MG63 (cell line): ENCODE data around the gene NRN1L. TPM values are rescaled to one million over a fixed set of nuclear protein-coding genes. Genes with fewer than 3 reads are reported as not detected.
"Not testable (repeated sequence)": the region's sequence is repeated elsewhere in the genome, so short reads cannot be mapped to it uniquely, and the experiment has no call there.

ENCODE experiments used
- DNase-seq: peaks from one replicate; pipeline ENCODE4 v3.0.0-alpha.2; 2020
- H3K27me3 ChIP-seq: fragments of 250-450 bp; sonication (Bioruptor Pico); 2 replicates; pipeline ENCODE4 v1.5.1; 2020; ENCODE audit warnings: mild to moderate bottlenecking, moderate library complexity
- H3K36me3 ChIP-seq: fragments of 250-450 bp; sonication (Bioruptor Pico); 2 replicates; pipeline ENCODE4 v1.5.1; 2020; ENCODE audit warnings: mild to moderate bottlenecking, moderate library complexity
- H3K4me3 ChIP-seq: fragments of 250-450 bp; sonication (Bioruptor Pico); 2 replicates; pipeline ENCODE4 v1.5.1; 2020; ENCODE audit warnings: mild to moderate bottlenecking, moderate library complexity
- H3K9me3 ChIP-seq: fragments of 250-450 bp; sonication (Bioruptor Pico); 2 replicates; pipeline ENCODE4 v1.5.1; 2020; ENCODE audit warnings: mild to moderate bottlenecking, moderate library complexity
- total RNA-seq: library from RNA; depleted of rRNA; stranded (reverse); fragments of >200 nt; shearing (Covaris generic); gene quantifications from 2 replicates; pipeline ENCODE4 v1.2.3, GENCODE V29; 2014; ENCODE audit warnings: low replicate concordance; rRNA removed

The NRN1L gene
- total RNA-seq: not detected in 2 replicates

GRCh38 chr16:67884684-67885083 is at the start of gene NRN1L:
Gene NRN1L (plus strand): TSS chr16:67884885. CDS start chr16:67884904, 19 bp downstream.
- no peaks in the 10 kb centered on the region for H3K27me3 ChIP-seq
- H3K9me3 ChIP-seq: no peaks in the 10 kb centered on the region
- H3K4me3 ChIP-seq: no peak within 1 kb of the TSS
- no peak for DNase-seq
- peaks cover 10% of the 10 kb centered on the region for H3K36me3 ChIP-seq

DNA sequence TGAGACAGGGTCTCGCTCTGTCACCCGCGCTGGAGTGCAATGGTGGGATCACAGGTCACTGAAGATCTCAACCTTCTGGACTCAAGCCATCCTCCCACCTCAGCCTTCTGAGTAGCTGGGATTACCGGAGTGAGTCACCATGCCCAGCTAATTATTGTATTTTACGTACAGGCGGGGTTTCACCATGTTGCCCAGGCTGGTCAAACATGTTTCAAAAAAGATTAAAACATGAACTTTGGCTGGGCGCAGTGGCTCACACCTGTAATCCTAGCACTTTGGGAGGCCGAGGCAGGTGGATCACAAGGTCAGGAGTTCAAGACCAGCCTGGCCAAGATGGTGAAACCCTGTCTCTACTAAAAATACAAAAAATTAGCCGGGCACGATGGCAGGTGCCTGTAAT is 47.5 kb upstream of the NRN1L start:
- not testable (repeated sequence) for H3K27me3 ChIP-seq, DNase-seq, H3K4me3 ChIP-seq, H3K36me3 ChIP-seq, H3K9me3 ChIP-seq

DNA sequence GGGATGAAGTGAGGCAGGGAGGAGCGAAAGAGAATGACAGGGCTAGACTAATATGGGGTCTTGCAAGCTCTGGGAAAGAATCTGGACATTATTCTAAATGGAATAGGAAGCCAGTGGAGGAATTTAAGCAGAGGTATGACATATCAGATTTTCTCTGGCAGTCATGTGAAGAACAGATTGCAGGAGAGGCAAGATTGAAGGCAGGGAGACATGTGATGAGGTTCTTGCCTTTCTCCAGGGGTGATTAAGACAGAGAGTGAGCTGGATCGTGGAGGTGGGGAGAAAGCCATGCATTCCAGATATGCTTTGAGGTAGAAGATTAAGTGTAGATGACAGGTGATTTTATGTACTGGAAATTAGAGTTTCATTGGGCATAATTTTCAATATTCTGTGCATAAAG is 46.9 kb upstream of the NRN1L start:
- H3K36me3 ChIP-seq: no peaks in the 10 kb centered on the region
- H3K4me3 ChIP-seq: no peak overlapping the region
- no peaks in the 10 kb centered on the region for H3K9me3 ChIP-seq
- H3K27me3 ChIP-seq: no peaks in the 10 kb centered on the region
- no peak for DNase-seq

GRCh38 chr16:67841198-67841815 is 43.4 kb upstream of the NRN1L start:
- Histone ChIP-seq H3K36me3 (peaks cover 5% of the 10 kb centered on the region), H3K4me3 (peak overlapping the region; percentile 96), H3K9me3 (no peaks in the 10 kb centered on the region), H3K27me3 (no peaks in the 10 kb centered on the region)
- no peak for DNase-seq

GRCh38 chr16:67841816-67842508 is 42.7 kb upstream of the NRN1L start, which contains the start of gene THAP11:
Gene THAP11 (plus strand): TSS chr16:67842320. CDS start chr16:67842555, 235 bp downstream.
- H3K36me3 ChIP-seq: peaks cover 5% of the 10 kb centered on the region
- H3K27me3 ChIP-seq: no peaks in the 10 kb centered on the region
- H3K9me3 ChIP-seq: no peaks in the 10 kb centered on the region
- peak; percentile 83 for DNase-seq
- H3K4me3 ChIP-seq: peak within 1 kb of the TSS; percentile 96

- Histone ChIP-seq H3K36me3 (peaks cover 5% of the 10 kb centered on the region), H3K27me3 (no peaks in the 10 kb centered on the region), H3K4me3 (peak overlapping the region; percentile 96), H3K9me3 (no peaks in the 10 kb centered on the region)
- no peak for DNase-seq
Observed at GRCh38 chr16:67842509-67843342, 42.0 kb upstream of the NRN1L start.

DNA sequence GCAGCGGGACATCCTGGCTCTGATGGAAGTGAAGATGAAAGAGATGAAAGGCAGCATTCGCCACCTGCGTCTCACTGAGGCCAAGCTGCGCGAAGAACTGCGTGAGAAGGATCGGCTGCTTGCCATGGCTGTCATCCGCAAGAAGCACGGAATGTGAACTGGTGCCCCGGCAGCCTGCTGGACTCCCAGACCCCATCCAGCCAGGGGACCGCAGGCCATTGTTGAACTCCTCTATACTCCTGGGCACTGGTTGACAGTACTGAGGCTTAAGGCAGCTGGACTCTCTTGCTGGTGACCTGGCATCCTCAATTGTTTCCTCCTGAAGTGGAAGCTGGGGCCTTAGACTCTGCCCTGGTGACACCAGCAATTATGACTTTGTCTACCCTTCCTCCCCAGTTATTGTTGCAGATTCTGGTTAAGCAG is 41.3 kb upstream of the NRN1L start:
- Histone ChIP-seq H3K4me3 (peak overlapping the region; percentile 96), H3K27me3 (no peaks in the 10 kb centered on the region), H3K36me3 (peaks cover 5% of the 10 kb centered on the region), H3K9me3 (no peaks in the 10 kb centered on the region)
- no peak for DNase-seq

- H3K9me3 ChIP-seq: no peaks in the 10 kb centered on the region
- no peaks in the 10 kb centered on the region for H3K27me3 ChIP-seq
- H3K36me3 ChIP-seq: peaks cover 12% of the 10 kb centered on the region
- H3K4me3 ChIP-seq: no peak overlapping the region
- no peak for DNase-seq
Observed at GRCh38 chr16:67844497-67844896, 40.2 kb upstream of the NRN1L start.

DNA sequence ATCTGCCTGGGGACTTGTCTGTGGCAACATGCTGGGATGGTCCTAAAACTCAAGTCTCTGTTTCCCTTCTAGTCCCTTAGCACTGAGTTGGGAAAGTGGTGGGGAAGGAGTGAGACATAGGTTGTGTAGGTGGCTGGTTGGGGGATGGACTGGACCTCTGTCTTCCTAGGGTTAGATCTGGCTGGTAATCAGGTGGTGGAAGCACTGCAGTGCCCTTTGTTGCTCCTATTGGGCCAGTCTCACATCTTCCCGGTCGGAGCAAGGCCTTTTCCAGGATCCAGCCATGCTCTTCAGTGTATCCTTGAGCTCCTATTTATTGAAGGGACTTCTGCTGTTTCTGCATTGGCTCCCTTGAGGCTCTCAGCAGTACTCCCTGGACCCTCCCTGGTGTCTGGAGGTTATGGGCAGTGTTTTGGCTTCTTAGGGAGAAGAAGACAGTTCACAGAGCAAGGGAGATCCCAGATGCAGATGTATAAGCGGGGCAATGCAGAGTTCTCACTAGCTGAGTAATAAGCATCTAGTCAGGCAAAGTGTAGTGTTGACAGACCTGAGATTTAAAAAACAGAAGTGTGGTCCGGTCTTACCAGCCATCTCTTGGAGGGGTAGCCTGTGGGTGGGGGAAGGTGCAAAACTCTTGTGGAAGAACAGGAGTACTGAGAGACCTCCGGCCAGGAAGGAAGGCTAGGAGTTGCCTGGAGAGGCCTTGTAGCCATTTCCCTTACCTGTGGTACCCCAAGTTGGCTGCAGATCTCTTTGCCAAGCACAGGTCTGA is 39.2 kb upstream of the NRN1L start:
- H3K36me3 ChIP-seq: peaks cover 12% of the 10 kb centered on the region
- no peaks in the 10 kb centered on the region for H3K27me3 ChIP-seq
- no peak for DNase-seq
- H3K9me3 ChIP-seq: no peaks in the 10 kb centered on the region
- H3K4me3 ChIP-seq: peak overlapping the region; percentile 78

GRCh38 chr16:67846063-67846319 is 38.7 kb upstream of the NRN1L start:
- Histone ChIP-seq H3K36me3 (peaks cover 12% of the 10 kb centered on the region), H3K27me3 (no peaks in the 10 kb centered on the region), H3K9me3 (no peaks in the 10 kb centered on the region), H3K4me3 (peak overlapping the region; percentile 78)
- no peak for DNase-seq

GRCh38 chr16:67846320-67847063 is 38.2 kb upstream of the NRN1L start, which contains the start of gene NUTF2:
Gene NUTF2 (plus strand): TSS chr16:67846933. CDS start chr16:67865131, 18,198 bp downstream.
- Histone ChIP-seq H3K4me3 (peak within 1 kb of the TSS; percentile 78), H3K9me3 (no peaks in the 10 kb centered on the region), H3K36me3 (peaks cover 12% of the 10 kb centered on the region), H3K27me3 (no peaks in the 10 kb centered on the region)
- peak; percentile 95 for DNase-seq

DNA sequence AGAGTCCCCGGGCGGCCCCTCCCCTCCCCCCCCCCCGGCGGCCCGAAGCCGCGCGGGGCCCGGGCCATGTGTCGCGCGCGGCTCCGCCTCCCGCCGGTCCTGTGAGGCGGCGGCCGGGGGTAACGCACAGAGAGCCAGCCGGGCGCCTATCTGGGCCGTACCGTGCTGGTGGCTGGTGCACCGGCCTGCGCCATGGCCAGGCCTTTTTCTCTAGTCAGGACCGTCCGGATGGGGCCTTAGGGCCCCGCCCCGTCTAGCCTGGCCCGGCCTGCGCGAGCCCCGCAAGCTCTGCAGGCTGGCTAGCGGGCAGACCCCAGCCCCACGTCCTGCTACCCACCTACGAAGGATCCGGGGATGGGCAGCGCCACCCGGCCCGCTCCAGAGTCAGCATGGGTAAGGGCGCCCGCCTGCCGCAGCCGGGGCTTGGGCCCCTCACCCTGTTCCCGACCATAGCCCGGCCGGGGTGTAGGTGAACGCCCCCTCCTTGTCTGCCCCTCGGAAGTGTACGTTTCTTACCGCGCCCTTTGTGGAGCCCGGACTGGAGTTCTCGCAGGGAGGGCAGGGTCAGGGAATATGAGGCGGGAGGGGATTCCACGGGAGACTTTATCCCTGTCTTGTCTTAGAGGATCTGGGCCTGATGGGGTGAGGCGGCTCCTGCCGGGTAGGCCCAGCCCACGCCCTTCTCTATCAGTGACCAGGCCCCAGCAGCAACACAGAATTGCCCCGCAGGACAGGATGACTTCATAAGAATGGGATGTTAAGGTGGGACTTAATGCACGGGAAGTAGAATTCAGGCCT is 37.4 kb upstream of the NRN1L start, which contains the start of gene CENPT:
Gene CENPT (minus strand): TSS at position 630 of the 798 bp plus-strand sequence. CDS start 13,834 bp downstream, outside the sequence.
- peak; percentile 53 for DNase-seq
- Histone ChIP-seq H3K27me3 (no peaks in the 10 kb centered on the region), H3K36me3 (peaks cover 12% of the 10 kb centered on the region), H3K9me3 (no peaks in the 10 kb centered on the region), H3K4me3 (peak within 1 kb of the TSS; percentile 78)

GRCh38 chr16:67848118-67848517 is 36.6 kb upstream of the NRN1L start:
- H3K4me3 ChIP-seq: peak overlapping the region; percentile 78
- no peaks in the 10 kb centered on the region for H3K9me3 ChIP-seq
- H3K27me3 ChIP-seq: no peaks in the 10 kb centered on the region
- H3K36me3 ChIP-seq: peaks cover 12% of the 10 kb centered on the region
- no peak for DNase-seq

GRCh38 chr16:67853670-67854069 is 31.0 kb upstream of the NRN1L start:
- peaks cover 11% of the 10 kb centered on the region for H3K36me3 ChIP-seq
- DNase-seq: no peak
- H3K9me3 ChIP-seq: no peaks in the 10 kb centered on the region
- H3K27me3 ChIP-seq: no peaks in the 10 kb centered on the region
- H3K4me3 ChIP-seq: no peak overlapping the region

DNA sequence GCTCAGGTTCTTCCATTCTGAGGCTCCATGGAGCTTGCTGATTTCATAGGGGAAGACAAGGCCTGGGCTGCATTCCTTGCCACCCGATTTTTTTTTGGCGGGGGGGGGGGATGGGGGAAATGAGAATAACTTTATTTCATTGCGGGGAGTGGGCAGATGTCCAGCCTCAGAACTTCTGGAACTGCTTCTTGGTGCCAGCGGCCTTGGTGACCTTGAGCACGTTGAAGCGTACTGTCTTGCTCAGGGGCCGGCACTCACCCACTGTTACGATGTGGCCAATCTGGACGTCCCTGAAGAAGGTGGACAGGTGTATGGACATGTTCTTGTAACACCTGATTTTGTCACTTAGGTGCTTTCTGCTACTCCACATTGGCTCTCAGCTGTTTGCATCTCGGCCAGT is 28.9 kb upstream of the NRN1L start:
- Histone ChIP-seq H3K36me3 (peaks cover 14% of the 10 kb centered on the region), H3K27me3 (no peaks in the 10 kb centered on the region), H3K4me3 (no peak overlapping the region), H3K9me3 (no peaks in the 10 kb centered on the region)
- no peak for DNase-seq
